ENCODE measurements around the gene SOX9. TPM values are rescaled to one million over a fixed set of nuclear protein-coding genes. Genes with fewer than 3 reads are reported as not detected.

SOX9 gene
- total RNA-seq, 1 donor from 2014 or later = 1.6 TPM

GRCh38 chr17:72146371-72146770 lies 25.6 kb downstream of the SOX9 start:
- H3K4me1 Mint-ChIP-seq (ENCODE audit: low read depth, unreplicated experiment) = peaks cover 3% of the 10 kb centered on the region
- no peak overlapping the region for H3K4me3 Mint-ChIP-seq (ENCODE audit: unreplicated experiment)
- H3K27ac Mint-ChIP-seq (ENCODE audit: unreplicated experiment) = no peak overlapping the region
- H3K27me3 Mint-ChIP-seq (ENCODE audit: unreplicated experiment) = no peaks in the 10 kb centered on the region
- no peak for TF ChIP-seq CTCF (IDR thresholded peaks at IDR 0.05; ENCODE audit: partially characterized antibody, unreplicated experiment)
- H3K36me3 Mint-ChIP-seq (ENCODE audit: unreplicated experiment) = no peaks in the 10 kb centered on the region
- H3K9me3 Mint-ChIP-seq (ENCODE audit: unreplicated experiment) = no peaks in the 10 kb centered on the region
- no peak for DNase-seq

GRCh38 chr17:72150632-72151460 lies 30.0 kb downstream of the SOX9 start:
- no peak overlapping the region for H3K4me3 Mint-ChIP-seq (ENCODE audit: unreplicated experiment)
- no peak for TF ChIP-seq CTCF (IDR thresholded peaks at IDR 0.05; ENCODE audit: partially characterized antibody, unreplicated experiment)
- DNase-seq = no peak
- no peaks in the 10 kb centered on the region for H3K36me3 Mint-ChIP-seq (ENCODE audit: unreplicated experiment)
- no peaks in the 10 kb centered on the region for H3K27me3 Mint-ChIP-seq (ENCODE audit: unreplicated experiment)
- peaks cover 4% of the 10 kb centered on the region for H3K4me1 Mint-ChIP-seq (ENCODE audit: low read depth, unreplicated experiment)
- H3K27ac Mint-ChIP-seq (ENCODE audit: unreplicated experiment) = no peak overlapping the region
- no peaks in the 10 kb centered on the region for H3K9me3 Mint-ChIP-seq (ENCODE audit: unreplicated experiment)

GRCh38 chr17:72151565-72152386 lies 31.0 kb downstream of the SOX9 start:
- no peak for TF ChIP-seq CTCF (IDR thresholded peaks at IDR 0.05; ENCODE audit: partially characterized antibody, unreplicated experiment)
- Mint-ChIP-seq H3K27ac (ENCODE audit: unreplicated experiment) (no peak overlapping the region), H3K27me3 (ENCODE audit: unreplicated experiment) (no peaks in the 10 kb centered on the region), H3K4me1 (ENCODE audit: low read depth, unreplicated experiment) (peaks cover 4% of the 10 kb centered on the region), H3K9me3 (ENCODE audit: unreplicated experiment) (no peaks in the 10 kb centered on the region), H3K4me3 (ENCODE audit: unreplicated experiment) (no peak overlapping the region), H3K36me3 (ENCODE audit: unreplicated experiment) (no peaks in the 10 kb centered on the region)
- DNase-seq = no peak

GRCh38 chr17:72152387-72152929 lies 31.6 kb downstream of the SOX9 start:
- Mint-ChIP-seq H3K4me3 (ENCODE audit: unreplicated experiment) (no peak overlapping the region), H3K9me3 (ENCODE audit: unreplicated experiment) (no peaks in the 10 kb centered on the region), H3K4me1 (ENCODE audit: low read depth, unreplicated experiment) (peaks cover 4% of the 10 kb centered on the region), H3K36me3 (ENCODE audit: unreplicated experiment) (no peaks in the 10 kb centered on the region), H3K27ac (ENCODE audit: unreplicated experiment) (no peak overlapping the region), H3K27me3 (ENCODE audit: unreplicated experiment) (no peaks in the 10 kb centered on the region)
- no peak for TF ChIP-seq CTCF (IDR thresholded peaks at IDR 0.05; ENCODE audit: partially characterized antibody, unreplicated experiment)
- no peak for DNase-seq

Data from glutamatergic neuron (in vitro differentiated cells).